ENCODE results near the gene CD68.
"Not testable (repeated sequence)": the region's sequence is repeated elsewhere in the genome, so short reads cannot be mapped to it uniquely, and the experiment has no call there.

CD68 gene

GRCh38 chr17:7615265-7615747 lies 35.9 kb downstream of the CD68 start:
- peak overlapping the region; percentile 88 for H3K4me3 ChIP-seq (replicated peaks; ENCODE audit: low read depth, low read length)
- TF ChIP-seq CTCF (IDR thresholded peaks at IDR 0.05; ENCODE audit: low read depth, low read length, missing control alignments): no peak
- DNase-seq (ENCODE audit: extremely low read depth, low read depth): no peak

GRCh38 chr17:7618608-7619007 lies 39.2 kb downstream of the CD68 start:
- no peak for DNase-seq (ENCODE audit: extremely low read depth, low read depth)
- no peak for TF ChIP-seq CTCF (IDR thresholded peaks at IDR 0.05; ENCODE audit: low read depth, low read length, missing control alignments)
- no peak overlapping the region for H3K4me3 ChIP-seq (replicated peaks; ENCODE audit: low read depth, low read length)

GRCh38 chr17:7620835-7621234 lies 41.4 kb downstream of the CD68 start:
- no peak for TF ChIP-seq CTCF (IDR thresholded peaks at IDR 0.05; ENCODE audit: low read depth, low read length, missing control alignments)
- no peak overlapping the region for H3K4me3 ChIP-seq (replicated peaks; ENCODE audit: low read depth, low read length)
- no peak for DNase-seq (ENCODE audit: extremely low read depth, low read depth)

GRCh38 chr17:7623661-7624060 lies 44.2 kb downstream of the CD68 start:
- TF ChIP-seq CTCF (IDR thresholded peaks at IDR 0.05; ENCODE audit: low read depth, low read length, missing control alignments): no peak
- H3K4me3 ChIP-seq (replicated peaks; ENCODE audit: low read depth, low read length): no peak overlapping the region
- DNase-seq (ENCODE audit: extremely low read depth, low read depth): no peak

- not testable (repeated sequence) for H3K4me3 ChIP-seq (replicated peaks; ENCODE audit: low read depth, low read length); DNase-seq (ENCODE audit: extremely low read depth, low read depth)
Measured at GRCh38 chr17:7625749-7626148, 46.3 kb downstream of the CD68 start.

- peak overlapping the region; percentile 68 for H3K4me3 ChIP-seq (replicated peaks; ENCODE audit: low read depth, low read length)
- TF ChIP-seq CTCF (IDR thresholded peaks at IDR 0.05; ENCODE audit: low read depth, low read length, missing control alignments): no peak
- no peak for DNase-seq (ENCODE audit: extremely low read depth, low read depth)
Measured at GRCh38 chr17:7626307-7626706, 46.9 kb downstream of the CD68 start.

- TF ChIP-seq CTCF (IDR thresholded peaks at IDR 0.05; ENCODE audit: low read depth, low read length, missing control alignments): no peak
- peak overlapping the region; percentile 68 for H3K4me3 ChIP-seq (replicated peaks; ENCODE audit: low read depth, low read length)
- DNase-seq (ENCODE audit: extremely low read depth, low read depth): no peak
Measured at GRCh38 chr17:7626956-7627249, 47.5 kb downstream of the CD68 start.
